A375 (cell line): ENCODE results near the gene CLDN10. TPM values are rescaled to one million over a fixed set of nuclear protein-coding genes. Genes with fewer than 3 reads are reported as not detected.

ENCODE experiments used
- total RNA-seq: library from RNA; depleted of rRNA; stranded (reverse); fragments of >200 nt; shearing (Covaris generic); gene quantifications from 2 replicates; pipeline ENCODE4 v1.2.3, GENCODE V29; 2014; rRNA removed

Gene CLDN10, protein sequence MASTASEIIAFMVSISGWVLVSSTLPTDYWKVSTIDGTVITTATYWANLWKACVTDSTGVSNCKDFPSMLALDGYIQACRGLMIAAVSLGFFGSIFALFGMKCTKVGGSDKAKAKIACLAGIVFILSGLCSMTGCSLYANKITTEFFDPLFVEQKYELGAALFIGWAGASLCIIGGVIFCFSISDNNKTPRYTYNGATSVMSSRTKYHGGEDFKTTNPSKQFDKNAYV
- not detected in 2 replicates for total RNA-seq

DNA sequence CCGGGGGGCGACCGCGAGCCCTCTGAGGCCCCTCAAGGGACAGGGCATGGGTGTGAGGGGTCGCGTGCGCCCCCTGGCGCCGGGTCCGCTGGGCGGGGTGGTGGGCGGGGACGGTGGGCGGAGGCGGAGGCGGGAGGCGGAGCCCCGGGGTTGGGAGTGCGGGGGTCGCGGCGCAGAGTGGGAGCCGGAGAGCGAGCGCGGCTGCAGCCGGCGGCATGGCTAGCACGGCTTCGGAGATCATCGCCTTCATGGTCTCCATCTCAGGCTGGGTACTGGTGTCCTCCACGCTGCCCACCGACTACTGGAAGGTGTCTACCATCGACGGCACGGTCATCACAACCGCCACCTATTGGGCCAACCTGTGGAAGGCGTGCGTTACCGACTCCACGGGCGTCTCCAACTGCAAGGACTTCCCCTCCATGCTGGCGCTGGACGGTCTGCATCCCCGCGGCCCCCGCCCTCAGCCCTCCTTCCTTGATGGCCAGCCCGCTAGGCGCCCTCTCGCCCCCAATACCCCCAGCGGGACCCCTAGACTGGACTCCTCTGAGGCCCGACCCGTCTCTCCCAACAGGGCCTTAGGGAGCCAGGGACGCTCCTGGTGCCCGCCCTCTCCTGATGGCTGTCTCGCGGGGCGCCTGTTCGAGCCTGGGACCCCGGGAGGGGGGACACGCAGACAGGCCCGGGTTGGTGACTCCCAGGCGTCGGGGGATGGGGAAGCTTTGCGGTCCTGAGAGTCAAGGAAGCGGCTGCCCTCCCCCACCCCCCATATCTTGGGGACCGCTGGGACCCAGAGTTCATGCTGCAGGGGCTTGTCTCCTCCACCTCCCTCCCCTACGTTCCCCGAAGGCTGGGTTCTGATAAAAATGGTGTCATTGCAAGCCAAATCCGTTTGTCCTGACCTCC, at the start of gene CLDN10:
TSS of gene CLDN10 (plus strand) at position 182 of the 903 bp plus-strand sequence. CDS start at position 216, 34 bp downstream.

Other genes with a start within 250 kb of the CLDN10 start
- 63.3 and 63.9 TPM in 2 replicates for gene DZIP1, start 92.0 kb downstream of the CLDN10 start, total RNA-seq
- 21.6 and 24.4 TPM in 2 replicates for gene DNAJC3, start 124.4 kb downstream of the CLDN10 start, total RNA-seq